PC-3 (cell line): ENCODE data around the gene KIF5A. TPM values are rescaled to one million over a fixed set of nuclear protein-coding genes. Genes with fewer than 3 reads are reported as not detected.
A peak's percentile ranks its signal among the peaks of the same experiment; 100 is the strongest.
"Not testable (repeated sequence)": the region's sequence is repeated elsewhere in the genome, so short reads cannot be mapped to it uniquely, and the experiment has no call there.

ENCODE experiments used
- ATAC-seq: fragments of 200-7000 bp; cut with Tn5 transposase; 2 replicates; pipeline ENCODE4 v1.9.1; 2020; ENCODE audit warnings: mild to moderate bottlenecking, moderate library complexity
- Bru-seq: library from RNA; stranded (reverse); fragments of 400-500 nt; gene quantifications from one replicate; lab custom pipeline; 2021; lab: Mats Ljungman, UMichigan
- BruChase-seq, 2 experiments: library from RNA; stranded (reverse); fragments of 400-500 nt; gene quantifications; one replicate each; lab custom pipeline; 2021; lab: Mats Ljungman, UMichigan
- BruUV-seq: library from RNA; stranded (reverse); fragments of 400-500 nt; replicated peaks from 2 replicates; lab custom pipeline; 2021; lab: Mats Ljungman, UMichigan
- CTCF ChIA-PET: fragments of 300-600 bp; sonication (Branson Sonifier 250); formaldehyde crosslinking; loops from one replicate; lab custom pipeline; 2022; ENCODE audit warnings: antibody characterized with exemption; lab: Charles Lee
- POLR2A ChIA-PET: fragments of 300-600 bp; sonication (Branson Sonifier 250); formaldehyde crosslinking; loops from one replicate; lab custom pipeline; 2022; ENCODE audit warnings: antibody characterized with exemption; ENCODE audit not compliant: unreplicated experiment; lab: Charles Lee
- DNase-seq: peaks from one replicate; pipeline ENCODE4 v3.0.0-alpha.2; 2015
- H2AFZ ChIP-seq: fragments of 300-600 bp; sonication (generic); 2 replicates; pipeline ENCODE4 v1.6.0; 2016; ENCODE audit warnings: antibody characterized with exemption, low read length
- H3F3A ChIP-seq: fragments of 300-600 bp; sonication (generic); one replicate; pipeline ENCODE4 v1.6.0; 2017; ENCODE audit warnings: antibody characterized with exemption, low read length, control low read depth, mild to moderate bottlenecking; ENCODE audit not compliant: unreplicated experiment
- H3K27ac ChIP-seq: fragments of 300-600 bp; sonication (generic); 2 replicates; pipeline ENCODE4 v1.5.1; 2016; ENCODE audit warnings: mild to moderate bottlenecking, low read length
- H3K27me3 ChIP-seq: fragments of 300-600 bp; sonication (generic); 2 replicates; pipeline ENCODE4 v1.6.1; 2016; ENCODE audit warnings: low read length, mixed read lengths
- H3K36me3 ChIP-seq: fragments of 300-600 bp; sonication (generic); 2 replicates; pipeline ENCODE4 v1.6.1; 2016; ENCODE audit warnings: low read depth, mixed run types, low read length, mixed read lengths
- H3K4me1 ChIP-seq: fragments of 300-600 bp; sonication (generic); 2 replicates; pipeline ENCODE4 v1.5.1; 2016; ENCODE audit warnings: low read length; ENCODE audit not compliant: insufficient read depth
- H3K4me2 ChIP-seq: fragments of 300-600 bp; sonication (generic); 2 replicates; pipeline ENCODE4 v1.6.0; 2016; ENCODE audit warnings: low read length
- H3K4me3 ChIP-seq: fragments of 300-600 bp; sonication (generic); 2 replicates; pipeline ENCODE4 v1.5.1; 2016; ENCODE audit warnings: mild to moderate bottlenecking, low read length, mixed read lengths
- H3K79me2 ChIP-seq: fragments of 300-600 bp; sonication (generic); 2 replicates; pipeline ENCODE4 v1.6.1; 2017; ENCODE audit warnings: low read length, mixed read lengths
- H3K9ac ChIP-seq: fragments of 300-600 bp; sonication (generic); 2 replicates; pipeline ENCODE4 v1.6.0; 2016; ENCODE audit warnings: mild to moderate bottlenecking, low read length
- H3K9me2 ChIP-seq: fragments of 300-600 bp; sonication (generic); replicated peaks from 2 replicates; pipeline ENCODE4 v1.6.1; 2016; ENCODE audit warnings: mixed run types, low read length, mixed read lengths
- H3K9me3 ChIP-seq: fragments of 300-600 bp; sonication (generic); 2 replicates; pipeline ENCODE4 v1.6.1; 2016; ENCODE audit warnings: low read length, mixed read lengths
- H4K20me1 ChIP-seq: fragments of 300-600 bp; sonication (generic); 2 replicates; pipeline ENCODE4 v1.6.1; 2016; ENCODE audit warnings: low read length, mixed read lengths
- CTCF ChIP-seq: fragments of 300-600 bp; sonication (generic); conservative IDR thresholded peaks from 2 replicates; pipeline ENCODE4 v1.5.1; 2017; ENCODE audit warnings: antibody characterized with exemption, low read depth, mild to moderate bottlenecking, low read length
- EZH2 ChIP-seq: fragments of 300-600 bp; sonication (generic); IDR thresholded peaks from one replicate; pipeline ENCODE4 v1.6.1; 2017; ENCODE audit warnings: antibody characterized with exemption, mild to moderate bottlenecking, low read length; ENCODE audit not compliant: unreplicated experiment
- EZH2phosphoT487 ChIP-seq: fragments of 300-600 bp; sonication (generic); IDR thresholded peaks from 2 replicates; pipeline ENCODE4 v1.6.1; 2018; ENCODE audit warnings: mild to moderate bottlenecking, antibody characterized with exemption, low read length, borderline replicate concordance
- intact Hi-C: fragments of 100-400 bp; cut with micrococcal nuclease; formaldehyde crosslinking; loops from 2 replicates; pipeline ENCODE4 v1.9.0; 2023
- long read RNA-seq: library from polyadenylated mRNA; unstranded; transcript quantifications from one replicate; pipeline ENCODE4 v2.0.0, GENCODE V29; 2021; ENCODE audit not compliant: unreplicated experiment
- total RNA-seq: library from RNA; depleted of rRNA; stranded (reverse); fragments of >200 nt; gene quantifications from 2 replicates; pipeline ENCODE4 v1.2.3, GENCODE V29; 2014; rRNA removed

Gene KIF5A
- total RNA-seq (not detected in 2 replicates), Bru-seq, nascent RNA (percentile 12 among the genes with signal in this experiment), BruChase-seq, experiment 1, labeled RNA remaining after a 6-hour chase (percentile 20 among the genes with signal in this experiment), BruChase-seq, experiment 2, labeled RNA remaining after a 2-hour chase (percentile 16 among the genes with signal in this experiment)
- long read RNA-seq = 0 reads

GRCh38 chr12:57549909-57550640 lies at the start of gene KIF5A:
Gene KIF5A, plus strand, starts transcription at chr12:57550044. Its CDS starts 228 bp downstream, at chr12:57550272.
- DNase-seq (no peak), ATAC-seq (no peak)
- Histone ChIP-seq H3K4me2 (no peak within 1 kb of the TSS), H3K4me3 (no peak within 1 kb of the TSS), H3K79me2 (peaks cover 19% of the 10 kb centered on the region), H3K4me1 (peaks cover 15% of the 10 kb centered on the region), H3K9me2 (no peaks in the 10 kb centered on the region), H3K27me3 (no peaks in the 10 kb centered on the region), H3K27ac (no peak within 1 kb of the TSS), H2AFZ (no peak within 1 kb of the TSS), H3K9me3 (no peaks in the 10 kb centered on the region), H3K36me3 (no peaks in the 10 kb centered on the region), H3K9ac (no peak within 1 kb of the TSS), H4K20me1 (no peaks in the 10 kb centered on the region), H3F3A (no peaks in the 10 kb centered on the region)
- ChIA-PET POLR2A (no interaction called here), CTCF (no interaction called here)
- TF ChIP-seq EZH2 = no peak
- no peak for TF ChIP-seq CTCF
- no peak for TF ChIP-seq EZH2phosphoT487
- intact Hi-C loops = no loop called here
- no TSS peak for BruUV-seq

GRCh38 chr12:57500213-57500612 lies 49.6 kb upstream of the KIF5A start:
- no peaks in the 10 kb centered on the region for H3F3A ChIP-seq
- no peaks in the 10 kb centered on the region for H3K9me2 ChIP-seq
- no peak overlapping the region for H3K9ac ChIP-seq
- no peak overlapping the region for H3K4me3 ChIP-seq
- peaks cover 48% of the 10 kb centered on the region for H3K36me3 ChIP-seq
- H3K27me3 ChIP-seq = no peaks in the 10 kb centered on the region
- no peak overlapping the region for H2AFZ ChIP-seq
- no peaks in the 10 kb centered on the region for H3K79me2 ChIP-seq
- TF ChIP-seq EZH2 = no peak
- TF ChIP-seq CTCF = no peak
- no peak for TF ChIP-seq EZH2phosphoT487
- H3K9me3 ChIP-seq = no peaks in the 10 kb centered on the region
- H3K27ac ChIP-seq = no peak overlapping the region
- ChIA-PET POLR2A (interaction anchor here (0.6 kb wide), 1 partner anchor 34 kb away, joined by 3 read pairs; no protein-coding TSS in a partner anchor), CTCF (no interaction called here)
- intact Hi-C loops = no loop called here
- H4K20me1 ChIP-seq = no peaks in the 10 kb centered on the region
- no peak for ATAC-seq
- no peaks in the 10 kb centered on the region for H3K4me1 ChIP-seq
- no TSS peak for BruUV-seq
- no peak overlapping the region for H3K4me2 ChIP-seq
- DNase-seq = no peak

- CTCF ChIA-PET, H3K9me2 ChIP-seq, H3K27ac ChIP-seq, H4K20me1 ChIP-seq, H3K4me3 ChIP-seq, BruUV-seq, DNase-seq, POLR2A ChIA-PET, H3K79me2 ChIP-seq, H2AFZ ChIP-seq, H3K27me3 ChIP-seq, H3K9ac ChIP-seq, H3F3A ChIP-seq, H3K4me1 ChIP-seq, intact Hi-C loops, H3K4me2 ChIP-seq, ATAC-seq, H3K9me3 ChIP-seq: not testable (repeated sequence)
- peaks cover 42% of the 10 kb centered on the region for H3K36me3 ChIP-seq
Observed at GRCh38 chr12:57502311-57502969, 47.4 kb upstream of the KIF5A start.

GRCh38 chr12:57506541-57506940 lies 43.3 kb upstream of the KIF5A start:
- H3K4me2 ChIP-seq, H4K20me1 ChIP-seq, H3F3A ChIP-seq, H3K4me3 ChIP-seq, H3K9me2 ChIP-seq, DNase-seq, H2AFZ ChIP-seq, BruUV-seq, POLR2A ChIA-PET, CTCF ChIA-PET, intact Hi-C loops, H3K9ac ChIP-seq, H3K79me2 ChIP-seq, H3K27me3 ChIP-seq, ATAC-seq, H3K9me3 ChIP-seq, H3K4me1 ChIP-seq, H3K27ac ChIP-seq: not testable (repeated sequence)
- H3K36me3 ChIP-seq = peaks cover 26% of the 10 kb centered on the region
